Uterus (tissue), 4 donors: Measurements from ENCODE around the gene C13orf46. TPM values are rescaled to one million over a fixed set of nuclear protein-coding genes. Genes with fewer than 3 reads are reported as not detected.

Source experiments
- DNase-seq, 2 donors: peaks; one replicate each; pipeline ENCODE4 v3.0.0-alpha.2; 2019 to 2020
- H3K27ac ChIP-seq, 2 donors: fragments of 200-600 bp; sonication (generic); 1 replicate in 1 of 2; 2 replicates in 1 of 2; pipeline ENCODE4 v1.5.1; 2016 to 2018
- H3K27me3 ChIP-seq, 2 donors: fragments of 200-600 bp; sonication (generic); one replicate each; pipeline ENCODE4 v1.5.1; 2018 to 2019; ENCODE audit warnings: control low read depth in 1 of 2
- H3K36me3 ChIP-seq, 2 donors: fragments of 200-600 bp; sonication (generic); one replicate each; pipeline ENCODE4 v1.5.1; 2019; ENCODE audit warnings: control low read depth in 1 of 2
- H3K4me1 ChIP-seq, 2 donors: fragments of 200-600 bp; sonication (generic); one replicate each; pipeline ENCODE4 v1.5.1; 2018 to 2019; ENCODE audit warnings: control low read depth in 1 of 2
- H3K4me3 ChIP-seq, 2 donors: fragments of 200-600 bp; sonication (generic); 1 replicate in 1 of 2; 2 replicates in 1 of 2; pipeline ENCODE4 v1.5.1; 2018 to 2019; ENCODE audit warnings: mild to moderate bottlenecking in 1 of 2
- H3K9me3 ChIP-seq, 2 donors: fragments of 200-600 bp; sonication (generic); one replicate each; pipeline ENCODE4 v1.5.1; 2019; ENCODE audit warnings: control low read depth in 1 of 2
- POLR2A ChIP-seq, 2 donors: fragments of 450-650 bp; IDR thresholded peaks; one replicate each; pipeline ENCODE4 v1.6.1; 2016; ENCODE audit warnings: antibody characterized with exemption in 2 of 2, mild to moderate bottlenecking in 1 of 2, moderate library complexity in 1 of 2
- intact Hi-C: fragments of 100-400 bp; cut with DNase I; formaldehyde crosslinking; loops from one replicate; pipeline ENCODE4 v1.15.1; 2023; ENCODE audit warnings: low total_unique reads
- total RNA-seq, 4 donors: library from RNA; depleted of rRNA in 3 of 4; stranded (reverse); fragments of >200 nt in 3 of 4; gene quantifications; one replicate each; pipeline versions ENCODE4 v1.1.0 to v1.2.4, GENCODE V29; 2014 to 2023
- TF ChIP-seq, protein P1 (sequence below), 4 experiments: fragments of 200-600 bp in 2 of 4; fragments of 450-650 bp in 2 of 4; sonication (generic) in 2 of 4; IDR thresholded peaks; one replicate each; pipeline ENCODE4 v1.5.1; 2016 to 2019; ENCODE audit warnings: antibody characterized with exemption in 4 of 4, mild to moderate bottlenecking in 2 of 4, moderate library complexity in 1 of 4
- donor health status: DM: yes; HTN: yes; CAD: no.

The C13orf46 gene
- total RNA-seq, 4 donors from 2014 or later, result 0.07 to 1.7 TPM; not detected in 2

GRCh38 chr13:113929628-113930615 is 44.0 kb downstream of the C13orf46 start:
- Histone ChIP-seq H3K27ac (peak overlapping the region in 1 of 2 donors; percentile 83), H3K9me3 (no peaks in the 10 kb centered on the region), H3K27me3 (no peaks in the 10 kb centered on the region), H3K36me3 (no peaks in the 10 kb centered on the region), H3K4me1 (peaks cover 20 to 31% of the 10 kb centered on the region in 2 donors), H3K4me3 (no peak overlapping the region)
- TF ChIP-seq, protein P1, sequence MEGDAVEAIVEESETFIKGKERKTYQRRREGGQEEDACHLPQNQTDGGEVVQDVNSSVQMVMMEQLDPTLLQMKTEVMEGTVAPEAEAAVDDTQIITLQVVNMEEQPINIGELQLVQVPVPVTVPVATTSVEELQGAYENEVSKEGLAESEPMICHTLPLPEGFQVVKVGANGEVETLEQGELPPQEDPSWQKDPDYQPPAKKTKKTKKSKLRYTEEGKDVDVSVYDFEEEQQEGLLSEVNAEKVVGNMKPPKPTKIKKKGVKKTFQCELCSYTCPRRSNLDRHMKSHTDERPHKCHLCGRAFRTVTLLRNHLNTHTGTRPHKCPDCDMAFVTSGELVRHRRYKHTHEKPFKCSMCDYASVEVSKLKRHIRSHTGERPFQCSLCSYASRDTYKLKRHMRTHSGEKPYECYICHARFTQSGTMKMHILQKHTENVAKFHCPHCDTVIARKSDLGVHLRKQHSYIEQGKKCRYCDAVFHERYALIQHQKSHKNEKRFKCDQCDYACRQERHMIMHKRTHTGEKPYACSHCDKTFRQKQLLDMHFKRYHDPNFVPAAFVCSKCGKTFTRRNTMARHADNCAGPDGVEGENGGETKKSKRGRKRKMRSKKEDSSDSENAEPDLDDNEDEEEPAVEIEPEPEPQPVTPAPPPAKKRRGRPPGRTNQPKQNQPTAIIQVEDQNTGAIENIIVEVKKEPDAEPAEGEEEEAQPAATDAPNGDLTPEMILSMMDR (IDR thresholded peaks at IDR 0.05), result no peak
- TF ChIP-seq POLR2A (IDR thresholded peaks at IDR 0.05), result no peak
- intact Hi-C loops, result no loop called here
- DNase-seq, result peak in 1 of 2 donors; percentile 47

- H3K4me3 ChIP-seq, result no peak overlapping the region
- H3K36me3 ChIP-seq, result no peaks in the 10 kb centered on the region
- peak; percentile 93 to 94 for DNase-seq
- TF ChIP-seq POLR2A (IDR thresholded peaks at IDR 0.05), result no peak
- TF ChIP-seq, protein P1 (IDR thresholded peaks at IDR 0.05), result no peak
- intact Hi-C loops, result no loop called here
- no peaks in the 10 kb centered on the region for H3K27me3 ChIP-seq
- H3K9me3 ChIP-seq, result no peaks in the 10 kb centered on the region
- peak overlapping the region; percentile 64 to 83 for H3K27ac ChIP-seq
- H3K4me1 ChIP-seq, result peaks cover 20 to 30% of the 10 kb centered on the region in 2 donors
Observed at GRCh38 chr13:113928685-113929627, 44.9 kb downstream of the C13orf46 start.

GRCh38 chr13:113927661-113928581 is 46.0 kb downstream of the C13orf46 start:
- intact Hi-C loops, result no loop called here
- Histone ChIP-seq H3K27ac (peak overlapping the region; percentile 64 to 83), H3K27me3 (no peaks in the 10 kb centered on the region), H3K4me1 (peaks cover 20 to 30% of the 10 kb centered on the region in 2 donors), H3K4me3 (no peak overlapping the region), H3K9me3 (no peaks in the 10 kb centered on the region), H3K36me3 (no peaks in the 10 kb centered on the region)
- TF ChIP-seq POLR2A (IDR thresholded peaks at IDR 0.05), result no peak
- TF ChIP-seq, protein P1 (IDR thresholded peaks at IDR 0.05), result no peak
- DNase-seq, result peak; percentile 78 to 83

DNA sequence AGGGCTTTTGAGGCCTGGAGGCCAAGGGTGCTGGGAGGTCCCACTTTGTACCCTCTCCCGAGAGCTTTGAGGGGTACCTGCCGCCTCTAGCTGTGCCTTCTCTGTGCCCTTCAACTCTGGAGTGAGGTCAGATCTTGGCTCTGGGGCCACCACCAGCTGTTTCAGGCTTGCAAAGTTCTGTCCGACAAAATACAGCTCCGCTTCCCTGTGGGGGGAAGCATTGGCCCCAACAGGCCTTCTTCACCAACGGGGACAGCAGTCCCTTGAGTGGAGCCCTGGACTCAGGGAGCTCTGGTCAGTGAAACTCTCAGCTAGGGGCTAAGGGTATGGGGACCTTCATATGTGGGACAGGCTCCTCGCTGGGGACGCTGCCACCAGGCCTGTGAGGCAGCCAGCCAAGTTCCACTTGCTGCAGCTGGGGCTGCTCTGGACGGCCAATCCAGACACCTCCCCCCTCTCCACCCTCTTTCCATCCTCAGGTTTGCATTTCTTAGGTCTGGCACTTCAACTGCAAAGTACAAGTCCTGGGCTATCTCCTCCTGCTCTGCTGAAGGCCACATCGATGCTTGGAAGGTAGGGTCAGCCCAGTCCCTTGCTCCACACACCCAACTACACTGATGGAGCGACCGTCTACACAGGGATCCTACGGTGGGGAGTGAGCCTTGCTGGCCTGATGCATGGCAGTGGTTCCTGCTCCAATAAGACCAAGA is 46.8 kb downstream of the C13orf46 start:
- no peak overlapping the region for H3K4me3 ChIP-seq
- no peaks in the 10 kb centered on the region for H3K27me3 ChIP-seq
- peak overlapping the region; percentile 64 to 83 for H3K27ac ChIP-seq
- TF ChIP-seq POLR2A (IDR thresholded peaks at IDR 0.05), result no peak
- TF ChIP-seq, protein P1 (IDR thresholded peaks at IDR 0.05), result no peak
- intact Hi-C loops, result no loop called here
- peaks cover 20 to 30% of the 10 kb centered on the region in 2 donors for H3K4me1 ChIP-seq
- DNase-seq, result peak in 1 of 2 donors; percentile 42
- no peaks in the 10 kb centered on the region for H3K9me3 ChIP-seq
- no peaks in the 10 kb centered on the region for H3K36me3 ChIP-seq
